Stimulated activated effector memory CD8-positive, alpha-beta T cell treated with anti-CD3 and anti-CD28 coated beads, Interleukin-12 subunit alpha, Interleukin-12 subunit beta, amount 100 ng/mL, for 72 hours (primary cell): Measurements from ENCODE around the gene ACHE.
A peak's percentile ranks its signal among the peaks of the same experiment; 100 is the strongest.
"Not testable (repeated sequence)": the region's sequence is repeated elsewhere in the genome, so short reads cannot be mapped to it uniquely, and the experiment has no call there.

Source experiments
- ATAC-seq: fragments of 150-1000 bp; cut with Tn5 transposase; 2 replicates; pipeline ENCODE4 v1.10.0; 2021
- DNase-seq, 2 donors: peaks; one replicate each; pipeline ENCODE4 v3.0.0; 2021 to 2022; ENCODE audit warnings: low spot score in 2 of 2
- H3K27ac Mint-ChIP-seq: one replicate; pipeline ENCODE4 v1.8.0; 2022; ENCODE audit warnings: mild to moderate bottlenecking, mixed read lengths
- H3K36me3 Mint-ChIP-seq: one replicate; pipeline ENCODE4 v1.8.0; 2022; ENCODE audit warnings: mild to moderate bottlenecking, mixed read lengths
- H3K4me1 Mint-ChIP-seq: one replicate; pipeline ENCODE4 v1.8.0; 2022; ENCODE audit warnings: mixed read lengths
- H3K4me3 Mint-ChIP-seq: one replicate; pipeline ENCODE4 v1.8.0; 2022; ENCODE audit warnings: mild to moderate bottlenecking, mixed read lengths
- H3K9me3 Mint-ChIP-seq: one replicate; pipeline ENCODE4 v1.8.0; 2022; ENCODE audit warnings: mixed read lengths

The ACHE gene

GRCh38 chr7:100895701-100895955 lies at the start of gene ACHE:
ACHE (minus strand) TSS chr7:100895888; CDS start chr7:100894232, 1,656 bp downstream.
- H3K27ac Mint-ChIP-seq: no peak within 1 kb of the TSS
- no peak for DNase-seq
- peaks cover 6% of the 10 kb centered on the region for H3K36me3 Mint-ChIP-seq
- H3K4me3 Mint-ChIP-seq: peak within 1 kb of the TSS; percentile 80
- no peaks in the 10 kb centered on the region for H3K9me3 Mint-ChIP-seq
- H3K4me1 Mint-ChIP-seq: peaks cover 26% of the 10 kb centered on the region
- peak; percentile 2 for ATAC-seq

DNA sequence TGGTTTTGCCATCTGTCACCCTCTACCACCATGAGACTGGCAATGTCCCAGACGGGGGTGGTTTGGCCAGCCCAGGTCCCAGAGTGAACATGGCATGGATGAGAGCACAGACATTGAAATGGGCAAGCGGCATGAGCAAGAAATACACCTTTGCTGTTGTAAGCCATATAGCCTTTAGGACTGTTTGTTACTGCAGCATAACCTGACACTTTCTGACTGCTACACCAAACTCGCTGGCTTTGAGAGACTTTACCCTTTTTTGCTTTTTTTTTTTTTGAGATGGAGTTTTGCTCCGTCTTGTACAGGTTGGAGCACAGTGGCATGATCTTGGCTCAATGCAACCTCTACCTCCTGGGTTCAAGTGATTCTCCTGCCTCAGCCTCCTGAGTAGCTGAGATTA lies 48.5 kb upstream of the ACHE start:
- H3K36me3 Mint-ChIP-seq: no peaks in the 10 kb centered on the region
- ATAC-seq: no peak
- DNase-seq: no peak

GRCh38 chr7:100943693-100944092 lies 48.0 kb upstream of the ACHE start:
- Mint-ChIP-seq H3K9me3 (no peaks in the 10 kb centered on the region), H3K4me3 (no peak overlapping the region), H3K4me1 (no peaks in the 10 kb centered on the region), H3K36me3 (no peaks in the 10 kb centered on the region), H3K27ac (no peak overlapping the region)
- ATAC-seq: no peak
- DNase-seq: no peak

More for the DNA sequence above, 48.5 kb upstream of the ACHE start:
- H3K4me1 Mint-ChIP-seq: no peaks in the 10 kb centered on the region
- H3K9me3 Mint-ChIP-seq: no peaks in the 10 kb centered on the region
- no peak overlapping the region for H3K4me3 Mint-ChIP-seq
- H3K27ac Mint-ChIP-seq: no peak overlapping the region

GRCh38 chr7:100942045-100942774 lies 46.5 kb upstream of the ACHE start:
- Mint-ChIP-seq H3K4me3 (no peak overlapping the region), H3K4me1 (no peaks in the 10 kb centered on the region), H3K27ac (no peak overlapping the region), H3K9me3 (no peaks in the 10 kb centered on the region), H3K36me3 (no peaks in the 10 kb centered on the region)
- DNase-seq: no peak
- ATAC-seq: no peak

GRCh38 chr7:100936167-100936566 lies 40.5 kb upstream of the ACHE start:
- H3K4me3 Mint-ChIP-seq, ATAC-seq, H3K27ac Mint-ChIP-seq, H3K9me3 Mint-ChIP-seq, H3K36me3 Mint-ChIP-seq, DNase-seq, H3K4me1 Mint-ChIP-seq: not testable (repeated sequence)

DNA sequence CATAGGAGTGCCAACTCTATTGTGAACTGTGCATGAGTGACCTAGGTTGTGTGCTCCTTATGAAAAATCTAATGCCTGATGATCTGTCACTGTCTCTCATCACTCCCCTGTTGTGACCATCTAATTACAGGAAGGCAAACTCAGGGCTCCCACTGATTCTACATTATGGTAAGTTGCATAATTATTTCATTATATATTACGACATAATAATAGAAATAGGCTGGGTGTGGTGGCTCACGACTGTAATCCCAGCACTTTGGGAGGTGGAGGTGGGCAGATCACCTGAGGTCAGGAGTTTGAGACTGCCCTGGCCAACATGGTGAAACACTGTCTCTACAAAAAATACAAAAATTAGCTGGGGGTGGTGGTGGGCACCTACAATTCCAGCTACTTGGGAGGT lies 39.7 kb upstream of the ACHE start:
- not testable (repeated sequence) for H3K4me1 Mint-ChIP-seq, ATAC-seq, H3K9me3 Mint-ChIP-seq, H3K36me3 Mint-ChIP-seq, H3K27ac Mint-ChIP-seq, H3K4me3 Mint-ChIP-seq, DNase-seq

GRCh38 chr7:100933734-100934133 lies 38.0 kb upstream of the ACHE start:
- no peak for ATAC-seq
- Mint-ChIP-seq H3K27ac (no peak overlapping the region), H3K36me3 (no peaks in the 10 kb centered on the region)

DNA sequence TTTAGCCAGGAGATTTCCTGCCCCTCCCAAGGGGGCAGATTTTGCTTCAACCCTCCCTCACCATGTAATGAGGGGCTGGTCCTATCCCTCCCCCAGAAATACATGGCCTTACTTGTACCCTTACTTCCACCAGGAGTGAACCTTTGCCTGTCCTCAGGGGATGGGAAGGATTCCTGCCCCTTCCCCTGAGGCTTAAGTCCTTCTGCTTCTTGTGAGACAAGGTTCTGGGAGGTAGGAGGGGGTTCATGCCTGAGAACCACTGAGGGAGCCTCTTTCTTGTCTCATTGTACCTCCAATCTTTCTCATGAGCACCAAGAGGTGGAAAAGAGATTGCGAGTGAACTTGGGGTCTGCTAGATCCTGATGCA lies 34.1 kb upstream of the ACHE start:
- Mint-ChIP-seq H3K27ac (no peak overlapping the region), H3K36me3 (no peaks in the 10 kb centered on the region), H3K9me3 (peaks cover 3% of the 10 kb centered on the region), H3K4me1 (no peaks in the 10 kb centered on the region), H3K4me3 (no peak overlapping the region)
- ATAC-seq: no peak
- DNase-seq: no peak

More at GRCh38 chr7:100933734-100934133, 38.0 kb upstream of the ACHE start:
- no peak for DNase-seq
- Mint-ChIP-seq H3K4me1 (no peaks in the 10 kb centered on the region), H3K4me3 (no peak overlapping the region), H3K9me3 (peaks cover 3% of the 10 kb centered on the region)

DNA sequence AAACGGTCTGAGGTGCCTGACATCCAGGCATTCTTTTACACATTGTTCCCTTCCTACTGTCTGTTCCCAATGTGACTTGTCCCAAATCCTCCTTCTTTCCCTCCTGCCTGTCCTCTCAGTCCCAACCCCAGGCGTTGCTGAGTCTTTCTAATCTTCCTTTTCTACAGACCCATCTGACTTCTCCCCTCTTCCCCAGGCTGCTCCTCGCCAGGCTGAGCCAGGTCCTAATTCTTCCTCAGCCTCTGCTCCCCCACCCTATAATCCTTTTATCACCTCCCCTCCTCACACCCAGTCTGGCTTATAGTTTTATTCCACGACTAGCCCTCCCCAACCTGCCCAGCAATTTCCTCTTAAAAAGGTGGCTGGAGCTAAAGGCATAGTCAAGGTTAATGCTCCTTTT lies 27.9 kb upstream of the ACHE start:
- not testable (repeated sequence) for H3K27ac Mint-ChIP-seq, H3K9me3 Mint-ChIP-seq, H3K4me1 Mint-ChIP-seq, H3K36me3 Mint-ChIP-seq, ATAC-seq, DNase-seq, H3K4me3 Mint-ChIP-seq

DNA sequence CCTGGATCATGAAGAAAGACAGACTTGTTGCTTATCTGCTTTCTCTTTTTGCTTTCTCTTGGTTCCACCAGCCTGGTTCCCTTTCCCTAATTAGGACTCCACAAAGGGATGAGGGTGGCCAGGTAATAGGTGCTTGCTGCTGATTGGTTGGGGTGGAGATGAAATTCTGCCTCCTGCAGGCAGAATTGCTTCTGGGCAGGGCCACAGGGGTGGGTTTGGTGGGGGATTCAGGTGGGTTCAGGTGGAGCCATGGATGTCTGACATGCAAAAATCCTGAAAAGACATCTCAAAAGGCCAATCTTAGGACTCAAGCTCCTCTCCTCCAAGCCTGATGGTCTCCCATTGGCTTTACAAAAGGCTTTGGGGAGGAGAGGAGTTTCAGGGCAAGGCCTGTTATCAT lies 25.4 kb upstream of the ACHE start:
- ATAC-seq: no peak
- H3K4me1 Mint-ChIP-seq: peaks cover 5% of the 10 kb centered on the region
- H3K9me3 Mint-ChIP-seq: no peaks in the 10 kb centered on the region
- no peak for DNase-seq
- no peak overlapping the region for H3K4me3 Mint-ChIP-seq
- H3K27ac Mint-ChIP-seq: no peak overlapping the region
- no peaks in the 10 kb centered on the region for H3K36me3 Mint-ChIP-seq

DNA sequence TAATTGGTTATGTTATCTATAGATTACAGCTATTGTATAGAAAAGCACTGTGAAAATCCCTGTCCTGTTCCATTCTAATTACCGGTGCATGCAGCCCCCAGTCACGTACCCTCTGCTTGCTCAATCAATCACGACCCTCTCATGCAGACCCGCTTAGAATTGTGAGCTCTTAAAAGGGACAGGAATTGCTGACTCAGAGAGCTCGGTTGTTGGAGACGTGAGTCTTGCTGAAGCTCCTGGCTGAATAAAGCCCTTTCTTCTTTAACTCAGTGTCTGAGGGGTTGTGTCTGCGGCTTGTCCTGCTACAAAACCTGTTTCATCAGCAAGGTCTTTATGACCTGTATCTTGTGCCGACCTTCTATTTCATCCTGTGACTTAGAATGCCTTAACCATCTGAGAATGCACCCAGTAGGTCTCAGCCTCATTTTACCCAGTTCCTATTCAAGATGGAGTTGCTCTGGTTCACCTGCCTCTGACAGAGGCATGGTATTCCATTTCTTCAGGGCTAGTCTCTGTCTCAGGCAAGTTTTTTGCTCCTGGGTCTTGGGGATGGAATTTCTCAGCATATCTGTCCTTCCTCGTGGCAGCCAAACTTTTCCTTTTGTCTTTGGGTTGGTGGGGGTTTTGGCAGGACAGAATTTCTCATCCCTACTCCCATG lies 24.2 kb upstream of the ACHE start:
- H3K4me1 Mint-ChIP-seq, DNase-seq, H3K4me3 Mint-ChIP-seq, H3K27ac Mint-ChIP-seq, H3K36me3 Mint-ChIP-seq, H3K9me3 Mint-ChIP-seq, ATAC-seq: not testable (repeated sequence)

GRCh38 chr7:100919335-100919734 lies 23.6 kb upstream of the ACHE start:
- not testable (repeated sequence) for ATAC-seq, H3K36me3 Mint-ChIP-seq, H3K9me3 Mint-ChIP-seq, H3K4me3 Mint-ChIP-seq, H3K27ac Mint-ChIP-seq, DNase-seq
- peaks cover 11% of the 10 kb centered on the region for H3K4me1 Mint-ChIP-seq

GRCh38 chr7:100914879-100915447 lies 19.3 kb upstream of the ACHE start:
- no peaks in the 10 kb centered on the region for H3K9me3 Mint-ChIP-seq
- H3K4me3 Mint-ChIP-seq: no peak overlapping the region
- no peaks in the 10 kb centered on the region for H3K36me3 Mint-ChIP-seq
- H3K4me1 Mint-ChIP-seq: peaks cover 11% of the 10 kb centered on the region
- DNase-seq (no peak), ATAC-seq (peak; percentile 81)
- H3K27ac Mint-ChIP-seq: no peak overlapping the region

DNA sequence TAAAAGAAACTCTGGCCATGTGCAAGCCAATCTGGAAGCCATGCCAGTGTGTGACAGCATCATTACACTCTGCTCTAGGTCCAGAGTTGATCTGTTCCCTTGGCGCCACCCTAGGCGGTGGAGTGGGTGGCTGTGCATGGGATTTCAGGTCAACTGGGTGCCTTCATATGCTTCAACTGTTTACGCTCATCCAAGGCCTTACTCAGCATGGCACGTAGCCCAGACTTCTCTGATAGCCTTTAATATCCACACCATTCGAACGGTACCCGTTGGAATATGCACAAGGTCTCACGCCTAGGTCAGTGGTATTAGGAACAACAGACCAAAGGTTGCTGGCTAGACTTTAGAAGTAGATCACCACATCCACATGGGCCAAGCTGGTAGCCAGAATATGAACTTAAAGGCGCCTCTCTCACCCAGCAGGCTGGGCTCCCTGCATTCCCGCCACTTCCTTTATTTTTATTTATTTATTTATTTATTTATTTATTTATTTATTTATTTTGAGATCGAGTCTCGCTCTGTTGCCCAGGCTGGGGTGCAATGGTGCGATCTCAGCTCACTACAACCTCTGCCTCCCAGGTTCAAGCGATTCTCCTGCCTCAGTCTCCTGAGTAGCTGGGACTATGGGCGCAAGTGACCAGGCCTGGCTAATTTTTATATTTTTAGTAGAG lies 18.7 kb upstream of the ACHE start:
- H3K36me3 Mint-ChIP-seq: no peaks in the 10 kb centered on the region
- ATAC-seq (no peak), DNase-seq (no peak)
- H3K27ac Mint-ChIP-seq: no peak overlapping the region
- no peak overlapping the region for H3K4me3 Mint-ChIP-seq
- H3K4me1 Mint-ChIP-seq: peaks cover 11% of the 10 kb centered on the region
- H3K9me3 Mint-ChIP-seq: no peaks in the 10 kb centered on the region

DNA sequence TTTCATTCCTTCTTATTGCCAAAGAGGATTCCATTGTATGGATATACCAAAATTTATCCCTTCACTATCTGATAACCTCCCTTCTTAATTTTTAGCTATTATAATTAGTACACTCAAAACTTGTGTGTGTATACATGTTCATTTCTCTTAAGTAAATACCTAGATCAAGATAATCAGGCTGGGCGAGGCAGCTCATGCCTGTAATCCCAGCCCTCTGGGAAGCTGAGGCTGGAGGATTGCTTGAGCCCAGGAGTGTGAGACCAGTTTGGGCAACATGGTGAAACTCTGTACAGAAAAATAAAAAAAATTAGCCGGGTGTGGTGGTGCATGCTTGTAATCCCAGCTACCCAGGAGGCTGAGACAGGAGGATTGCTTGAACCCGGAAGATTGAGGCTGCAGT lies 15.8 kb upstream of the ACHE start:
- H3K4me1 Mint-ChIP-seq: peaks cover 9% of the 10 kb centered on the region
- no peaks in the 10 kb centered on the region for H3K9me3 Mint-ChIP-seq
- H3K27ac Mint-ChIP-seq: no peak overlapping the region
- H3K4me3 Mint-ChIP-seq: no peak overlapping the region
- DNase-seq (no peak), ATAC-seq (no peak)
- H3K36me3 Mint-ChIP-seq: no peaks in the 10 kb centered on the region

- H3K4me3 Mint-ChIP-seq, H3K36me3 Mint-ChIP-seq, H3K27ac Mint-ChIP-seq, ATAC-seq, H3K4me1 Mint-ChIP-seq, H3K9me3 Mint-ChIP-seq, DNase-seq: not testable (repeated sequence)
Observed at GRCh38 chr7:100910443-100910842, 14.8 kb upstream of the ACHE start.
